Measurements from ENCODE around the gene EME2. TPM values are rescaled to one million over a fixed set of nuclear protein-coding genes. Genes with fewer than 3 reads are reported as not detected.
"Not testable (repeated sequence)": the region's sequence is repeated elsewhere in the genome, so short reads cannot be mapped to it uniquely, and the experiment has no call there.

Gene EME2, protein sequence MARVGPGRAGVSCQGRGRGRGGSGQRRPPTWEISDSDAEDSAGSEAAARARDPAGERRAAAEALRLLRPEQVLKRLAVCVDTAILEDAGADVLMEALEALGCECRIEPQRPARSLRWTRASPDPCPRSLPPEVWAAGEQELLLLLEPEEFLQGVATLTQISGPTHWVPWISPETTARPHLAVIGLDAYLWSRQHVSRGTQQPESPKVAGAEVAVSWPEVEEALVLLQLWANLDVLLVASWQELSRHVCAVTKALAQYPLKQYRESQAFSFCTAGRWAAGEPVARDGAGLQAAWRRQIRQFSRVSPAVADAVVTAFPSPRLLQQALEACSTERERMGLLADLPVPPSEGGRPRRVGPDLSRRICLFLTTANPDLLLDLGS
- 1 to 10 TPM; 7.7 to 7.8 TPM for total RNA-seq

- Mint-ChIP-seq H3K36me3 (ENCODE audit: low read depth) (peaks cover 15% of the 10 kb centered on the region), H3K4me1 (ENCODE audit: low read depth) (peaks cover 7% of the 10 kb centered on the region), H3K9me3 (no peaks in the 10 kb centered on the region), H3K4me3 (peak within 1 kb of the TSS; percentile 93), H3K27ac (peak within 1 kb of the TSS; percentile 93), H3K27me3 (ENCODE audit: low read depth) (no peaks in the 10 kb centered on the region)
- CTCF ChIA-PET: interaction anchor here (1.5 to 3.5 kb wide), 3 partner anchors 10 to 169 kb away, joined by 3 to 26 read pairs (median 10); partner anchors contain the start of genes MAPK8IP3, NUBP2 and SPSB3
- peak; percentile 69 for DNase-seq
- intact Hi-C loops (cut with micrococcal nuclease): loop anchor here (1.0 to 5.0 kb wide), 7 partner anchors 54 to 464 kb away; partner anchors contain the start of genes CRAMP1, FAHD1, HAGH and IFT140
These were observed at the start of gene EME2 for GRCh38 chr16:1772362-1772907. Gene EME2 (plus strand): TSS chr16:1772810. CDS start chr16:1773228, 418 bp downstream.

DNA sequence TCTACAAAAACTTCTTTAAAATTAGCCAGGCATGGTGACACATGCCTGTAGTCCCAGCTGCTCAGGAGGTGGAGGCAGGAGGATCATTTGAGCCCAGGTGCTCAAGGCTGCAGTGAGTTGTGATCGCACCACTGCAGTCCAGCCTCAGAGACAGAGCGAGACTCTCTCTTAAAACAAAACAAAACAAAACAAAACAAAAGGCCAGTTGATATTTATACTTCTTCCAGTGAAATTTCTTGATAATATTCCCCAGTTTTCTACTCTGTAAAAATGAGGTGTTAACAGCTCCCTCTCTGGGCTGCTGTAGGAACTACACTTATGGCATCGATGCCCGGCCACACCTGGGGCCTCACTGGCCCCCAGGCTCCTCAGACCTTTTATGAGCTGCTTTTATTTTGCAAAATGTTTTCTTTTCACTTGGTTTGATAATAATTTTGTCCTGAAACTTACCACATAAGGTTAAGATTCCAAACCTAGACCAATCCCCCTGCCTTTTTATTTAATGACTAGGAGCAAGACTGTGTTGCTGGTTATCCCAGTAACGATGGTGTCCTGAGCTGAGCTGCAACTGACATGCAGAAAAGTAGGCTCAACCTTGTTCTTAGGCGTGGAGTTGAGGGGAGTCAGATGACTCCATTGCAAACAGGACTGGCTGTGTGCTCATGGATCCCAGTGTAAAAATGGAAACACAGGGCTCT is 49.0 kb upstream of the EME2 start:
- no peak overlapping the region for H3K27ac Mint-ChIP-seq

GRCh38 chr16:1724491-1724890 is 48.1 kb upstream of the EME2 start:
- CTCF ChIA-PET: interaction anchor here (1.0 to 1.4 kb wide), 2 partner anchors 25 to 58 kb away, joined by 3 read pairs; partner anchors contain the start of genes NUBP2 and SPSB3
- Mint-ChIP-seq H3K36me3 (ENCODE audit: low read depth) (peaks cover 9% of the 10 kb centered on the region), H3K27me3 (ENCODE audit: low read depth) (no peaks in the 10 kb centered on the region), H3K27ac (no peak overlapping the region), H3K4me3 (no peak overlapping the region), H3K9me3 (no peaks in the 10 kb centered on the region), H3K4me1 (ENCODE audit: low read depth) (peaks cover 29% of the 10 kb centered on the region)
- intact Hi-C loops (cut with micrococcal nuclease): no loop called here
- no peak for DNase-seq

More for the DNA sequence above, 49.0 kb upstream of the EME2 start:
- CTCF ChIA-PET: interaction anchor here (1.0 to 1.4 kb wide), 2 partner anchors 26 to 59 kb away, joined by 3 read pairs; partner anchors contain the start of genes NUBP2 and SPSB3
- Mint-ChIP-seq H3K4me1 (ENCODE audit: low read depth) (peaks cover 34% of the 10 kb centered on the region), H3K4me3 (no peak overlapping the region), H3K36me3 (ENCODE audit: low read depth) (peaks cover 6% of the 10 kb centered on the region), H3K27me3 (ENCODE audit: low read depth) (no peaks in the 10 kb centered on the region), H3K9me3 (no peaks in the 10 kb centered on the region)
- DNase-seq: peak; percentile 65
- intact Hi-C loops (cut with micrococcal nuclease): loop anchor here (1.0 kb wide), 1 partner anchor 16 kb away; no protein-coding TSS in a partner anchor

GRCh38 chr16:1726661-1727502 is 45.7 kb upstream of the EME2 start:
- CTCF ChIA-PET: no interaction called here
- H3K9me3 Mint-ChIP-seq: no peaks in the 10 kb centered on the region
- peaks cover 9% of the 10 kb centered on the region for H3K36me3 Mint-ChIP-seq (ENCODE audit: low read depth)
- peak overlapping the region; percentile 4 for H3K27ac Mint-ChIP-seq
- intact Hi-C loops (cut with micrococcal nuclease): no loop called here
- H3K4me1 Mint-ChIP-seq (ENCODE audit: low read depth): peaks cover 19% of the 10 kb centered on the region
- H3K4me3 Mint-ChIP-seq: no peak overlapping the region
- DNase-seq: no peak
- no peaks in the 10 kb centered on the region for H3K27me3 Mint-ChIP-seq (ENCODE audit: low read depth)

DNA sequence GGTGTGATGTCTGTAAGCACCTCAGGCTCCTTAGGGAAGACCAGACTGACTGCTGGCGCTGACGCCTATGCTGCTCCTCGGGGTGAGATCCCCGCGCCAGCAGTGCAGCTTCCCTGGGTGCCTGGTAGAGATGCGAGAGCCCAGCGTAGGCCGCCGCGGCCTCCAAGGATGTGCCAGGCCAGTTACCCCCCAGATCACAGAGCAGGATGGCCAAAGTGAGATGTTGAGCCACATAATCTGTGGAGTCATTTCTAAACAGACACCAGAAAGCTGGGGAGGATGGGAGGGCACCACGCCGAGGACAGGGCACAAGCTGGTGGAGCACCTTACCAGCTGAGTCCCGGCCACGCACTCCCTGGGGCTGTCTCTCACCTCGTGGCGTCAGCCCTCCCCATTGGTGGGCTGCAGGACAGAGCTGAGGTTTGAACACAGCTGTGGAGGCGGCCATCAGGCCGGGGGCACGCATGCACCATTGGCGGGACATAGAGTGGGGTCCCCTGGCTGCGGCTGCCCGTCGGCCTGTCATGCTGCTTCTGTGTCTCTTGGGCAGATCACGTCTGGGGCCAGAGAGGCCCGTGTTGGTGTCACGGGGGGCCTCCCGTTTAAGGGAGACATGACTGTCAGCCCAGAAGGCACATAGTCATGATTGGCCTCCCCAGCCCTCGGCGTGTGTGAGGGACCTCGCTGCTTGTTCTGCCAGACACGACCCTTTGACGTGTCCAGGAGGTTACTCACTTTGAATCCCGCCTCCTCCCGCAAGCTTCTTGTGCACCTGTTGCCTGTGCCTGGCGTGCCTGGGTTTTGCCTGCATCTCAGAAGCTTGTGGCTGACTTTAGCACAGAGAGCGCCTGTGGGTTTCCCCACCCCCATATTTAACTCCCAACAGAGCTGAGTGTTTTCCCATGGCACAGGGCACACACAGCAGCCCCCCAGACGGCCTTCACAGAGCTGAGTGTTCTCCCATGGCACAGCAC is 44.7 kb upstream of the EME2 start:
- H3K36me3 Mint-ChIP-seq (ENCODE audit: low read depth): peaks cover 9% of the 10 kb centered on the region
- H3K27ac Mint-ChIP-seq: no peak overlapping the region
- no peak overlapping the region for H3K4me3 Mint-ChIP-seq
- intact Hi-C loops (cut with micrococcal nuclease): no loop called here
- H3K4me1 Mint-ChIP-seq (ENCODE audit: low read depth): peaks cover 9% of the 10 kb centered on the region
- no peaks in the 10 kb centered on the region for H3K9me3 Mint-ChIP-seq
- H3K27me3 Mint-ChIP-seq (ENCODE audit: low read depth): no peaks in the 10 kb centered on the region
- DNase-seq: no peak
- CTCF ChIA-PET: no interaction called here

GRCh38 chr16:1729026-1729425 is 43.6 kb upstream of the EME2 start:
- intact Hi-C loops (cut with micrococcal nuclease): no loop called here
- Mint-ChIP-seq H3K4me1 (ENCODE audit: low read depth) (no peaks in the 10 kb centered on the region), H3K9me3 (no peaks in the 10 kb centered on the region), H3K4me3 (no peak overlapping the region), H3K27me3 (ENCODE audit: low read depth) (no peaks in the 10 kb centered on the region), H3K27ac (no peak overlapping the region), H3K36me3 (ENCODE audit: low read depth) (peaks cover 10% of the 10 kb centered on the region)
- CTCF ChIA-PET: no interaction called here
- DNase-seq: no peak

- Mint-ChIP-seq H3K9me3 (no peaks in the 10 kb centered on the region), H3K27me3 (ENCODE audit: low read depth) (no peaks in the 10 kb centered on the region), H3K36me3 (ENCODE audit: low read depth) (peaks cover 10% of the 10 kb centered on the region), H3K4me3 (no peak overlapping the region), H3K4me1 (ENCODE audit: low read depth) (no peaks in the 10 kb centered on the region), H3K27ac (no peak overlapping the region)
- no peak for DNase-seq
- CTCF ChIA-PET: no interaction called here
- intact Hi-C loops (cut with micrococcal nuclease): no loop called here
These were observed 43.2 kb upstream of the EME2 start for GRCh38 chr16:1729445-1729844.

DNA sequence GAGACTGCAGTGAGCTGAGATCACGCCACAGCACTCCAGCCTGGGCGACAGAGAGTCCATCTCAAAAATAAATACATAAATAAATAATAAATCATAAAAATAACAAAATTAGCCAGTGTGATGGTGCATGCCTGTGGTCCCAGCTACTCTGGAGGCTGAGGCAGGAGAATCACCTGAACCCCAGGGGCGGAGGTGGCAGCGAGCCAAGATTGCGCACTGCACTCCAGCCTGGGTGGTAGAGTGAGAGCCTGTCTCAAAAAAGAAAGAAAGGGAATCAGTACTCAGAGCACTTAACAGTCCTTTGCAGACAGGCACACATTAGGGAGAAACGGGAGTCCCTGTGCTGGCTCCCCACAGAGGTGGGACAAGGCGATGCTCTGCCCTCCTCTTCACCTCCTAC is 41.5 kb upstream of the EME2 start:
- no peaks in the 10 kb centered on the region for H3K4me1 Mint-ChIP-seq (ENCODE audit: low read depth)
- no peak overlapping the region for H3K4me3 Mint-ChIP-seq
- intact Hi-C loops (cut with micrococcal nuclease): no loop called here
- H3K27ac Mint-ChIP-seq: no peak overlapping the region
- H3K27me3 Mint-ChIP-seq (ENCODE audit: low read depth): no peaks in the 10 kb centered on the region
- H3K9me3 Mint-ChIP-seq: no peaks in the 10 kb centered on the region
- DNase-seq: no peak
- H3K36me3 Mint-ChIP-seq (ENCODE audit: low read depth): peaks cover 10% of the 10 kb centered on the region
- CTCF ChIA-PET: interaction anchor here (0.7 kb wide), 1 partner anchor 15 kb away, joined by 3 read pairs; no protein-coding TSS in a partner anchor

- no peak overlapping the region for H3K4me3 Mint-ChIP-seq
- peaks cover 10% of the 10 kb centered on the region for H3K36me3 Mint-ChIP-seq (ENCODE audit: low read depth)
- CTCF ChIA-PET: interaction anchor here (0.5 kb wide), 1 partner anchor 20 kb away, joined by 3 read pairs; no protein-coding TSS in a partner anchor
- intact Hi-C loops (cut with micrococcal nuclease): no loop called here
- H3K9me3 Mint-ChIP-seq: no peaks in the 10 kb centered on the region
- H3K27me3 Mint-ChIP-seq (ENCODE audit: low read depth): no peaks in the 10 kb centered on the region
- peak overlapping the region; percentile 18 for H3K27ac Mint-ChIP-seq
- no peak for DNase-seq
- H3K4me1 Mint-ChIP-seq (ENCODE audit: low read depth): no peaks in the 10 kb centered on the region
These were observed 41.0 kb upstream of the EME2 start for GRCh38 chr16:1731603-1732002.

GRCh38 chr16:1732071-1732470 is 40.5 kb upstream of the EME2 start:
- Mint-ChIP-seq H3K9me3 (no peaks in the 10 kb centered on the region), H3K27ac (peak overlapping the region; percentile 18)

DNA sequence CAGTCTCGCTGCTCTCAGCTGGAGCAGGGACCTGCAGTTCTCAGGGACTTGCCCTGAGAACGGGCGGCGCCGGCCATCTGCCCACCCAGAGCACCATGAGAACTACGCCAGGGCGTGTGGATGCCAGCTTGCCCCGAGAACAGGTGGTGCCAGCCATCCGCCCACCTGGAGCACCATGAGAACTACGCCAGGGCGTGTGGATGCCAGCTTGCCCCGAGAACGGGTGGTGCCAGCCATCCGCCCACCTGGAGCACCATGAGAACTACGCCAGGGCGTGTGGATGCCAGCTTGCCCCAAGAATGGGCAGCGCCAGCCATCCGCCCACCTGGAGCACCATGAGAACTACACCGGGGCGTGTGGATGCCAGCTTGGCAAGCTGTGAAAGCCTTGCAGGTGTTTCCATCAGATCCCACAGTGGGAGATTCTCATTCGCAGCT is 40.0 kb upstream of the EME2 start:
- H3K36me3 Mint-ChIP-seq (ENCODE audit: low read depth); H3K27ac Mint-ChIP-seq; H3K4me1 Mint-ChIP-seq (ENCODE audit: low read depth); intact Hi-C loops (cut with micrococcal nuclease); H3K9me3 Mint-ChIP-seq; H3K27me3 Mint-ChIP-seq (ENCODE audit: low read depth); DNase-seq; H3K4me3 Mint-ChIP-seq: not testable (repeated sequence)
- CTCF ChIA-PET: interaction anchor here (0.5 kb wide), 1 partner anchor 9 kb away, joined by 4 read pairs; no protein-coding TSS in a partner anchor

More at GRCh38 chr16:1732071-1732470, 40.5 kb upstream of the EME2 start:
- no peak overlapping the region for H3K4me3 Mint-ChIP-seq
- CTCF ChIA-PET: interaction anchor here (0.5 kb wide), 1 partner anchor 20 kb away, joined by 3 read pairs; no protein-coding TSS in a partner anchor
- DNase-seq: no peak
- H3K27me3 Mint-ChIP-seq (ENCODE audit: low read depth): no peaks in the 10 kb centered on the region
- intact Hi-C loops (cut with micrococcal nuclease): no loop called here
- H3K36me3 Mint-ChIP-seq (ENCODE audit: low read depth): peaks cover 7% of the 10 kb centered on the region
- no peaks in the 10 kb centered on the region for H3K4me1 Mint-ChIP-seq (ENCODE audit: low read depth)
